GM12878 (cell line): ENCODE measurements around the gene SCNN1B. TPM values are rescaled to one million over a fixed set of nuclear protein-coding genes. Genes with fewer than 3 reads are reported as not detected.

Experiments
- ATAC-seq: fragments of 200-7000 bp; cut with Tn5 transposase; 3 replicates; pipeline ENCODE4 v1.9.1; 2020; ENCODE audit warnings: mild to moderate bottlenecking, moderate library complexity
- BruUV-seq: library from RNA; stranded (reverse); fragments of 400-500 nt; replicated peaks from 2 replicates; lab custom pipeline; 2021; lab: Mats Ljungman, UMichigan
- CTCF ChIA-PET: fragments of 300-600 bp; sonication (Branson Sonifier 250); formaldehyde crosslinking; extraction: SDS; loops from one replicate; lab custom pipeline; 2021; ENCODE audit warnings: inconsistent platforms; lab: Yijun Ruan, JAX
- POLR2A ChIA-PET: fragments of 350-600 bp; formaldehyde crosslinking; extraction: SDS; loops from one replicate; lab custom pipeline; 2021; ENCODE audit warnings: inconsistent platforms; lab: Charles Lee
- RAD21 ChIA-PET: fragments of 300-600 bp; sonication (Branson Sonifier 250); formaldehyde crosslinking; loops from one replicate; lab custom pipeline; 2023; ENCODE audit warnings: antibody characterized with exemption; ENCODE audit not compliant: unreplicated experiment; lab: Charles Lee
- SMC1A ChIA-PET: fragments of 300-600 bp; sonication (Branson Sonifier 250); formaldehyde crosslinking; loops from one replicate; lab custom pipeline; 2023; ENCODE audit not compliant: unreplicated experiment, uncharacterized antibody; lab: Charles Lee
- DNase-seq: peaks from one replicate; pipeline ENCODE4 v3.0.0-alpha.2; 2011; ENCODE audit warnings: low read depth, low spot score
- FAIRE-seq: peaks from 3 replicates; lab custom pipeline; 2011; peaks lifted over from hg19 to GRCh38; lab: Jason Lieb, UNC
- H2AFZ ChIP-seq: 2 replicates; pipeline ENCODE4 v1.6.0; 2011; ENCODE audit warnings: low read depth, low read length, control low read depth; ENCODE audit not compliant: control insufficient read depth
- H3K27ac ChIP-seq: 2 replicates; pipeline ENCODE4 v1.5.1; 2011; ENCODE audit warnings: control low read depth; ENCODE audit not compliant: control insufficient read depth, insufficient read depth
- H3K27me3 ChIP-seq, 2 experiments: replicated peaks in 1 of 2; 2 replicates each; pipeline versions ENCODE4 v1.6.0 to v1.6.1; 2011; ENCODE audit warnings: low read length in 1 of 2; ENCODE audit not compliant: control insufficient read depth in 2 of 2, insufficient read depth in 2 of 2
- H3K36me3 ChIP-seq, 2 experiments: 2 replicates each; pipeline ENCODE4 v1.5.1; 2011; ENCODE audit warnings: low read length in 1 of 2; ENCODE audit not compliant: control insufficient read depth in 2 of 2, insufficient read depth in 2 of 2
- H3K4me1 ChIP-seq: 2 replicates; pipeline ENCODE4 v1.6.1; 2011; ENCODE audit warnings: mild to moderate bottlenecking, low read length, moderate library complexity, mixed read lengths; ENCODE audit not compliant: control insufficient read depth, insufficient read depth
- H3K4me2 ChIP-seq: 2 replicates; pipeline ENCODE4 v1.6.0; 2011; ENCODE audit warnings: control low read depth; ENCODE audit not compliant: control insufficient read depth, insufficient read depth
- H3K4me3 ChIP-seq: fragments of 200-600 bp; sonication (generic); 2 replicates; pipeline ENCODE4 v1.5.1; 2016
- H3K79me2 ChIP-seq: 2 replicates; pipeline ENCODE4 v1.6.0; 2011; ENCODE audit warnings: low read length; ENCODE audit not compliant: control insufficient read depth, insufficient read depth
- H3K9ac ChIP-seq: 2 replicates; pipeline ENCODE4 v1.8.0; 2011; ENCODE audit warnings: low read length, control low read depth, mixed read lengths; ENCODE audit not compliant: control insufficient read depth, insufficient read depth
- H3K9me3 ChIP-seq: replicated peaks from 3 replicates; pipeline ENCODE4 v1.5.1; 2011; ENCODE audit warnings: mild to moderate bottlenecking, low read length; ENCODE audit not compliant: control insufficient read depth, insufficient read depth
- H4K20me1 ChIP-seq: 2 replicates; pipeline ENCODE4 v1.6.0; 2011; ENCODE audit not compliant: control insufficient read depth, insufficient read depth
- HCFC1 ChIP-seq: fragments of 150-350 bp; IDR thresholded peaks from 2 replicates; pipeline ENCODE4 v1.6.1; 2014; ENCODE audit warnings: low read length
- IRF4 ChIP-seq: IDR thresholded peaks from 2 replicates; pipeline ENCODE4 v1.6.1; 2011; ENCODE audit warnings: low read depth, low read length
- MXI1 ChIP-seq: fragments of 150-350 bp; IDR thresholded peaks from 2 replicates; pipeline ENCODE4 v1.6.1; 2011; ENCODE audit warnings: low read depth, mild to moderate bottlenecking, inconsistent platforms, low read length, improper control_type of control experiment
- RB1 ChIP-seq: fragments of 450-650 bp; formaldehyde crosslinking; IDR thresholded peaks from 2 replicates; pipeline ENCODE4 v1.6.1; 2017; ENCODE audit warnings: mild to moderate bottlenecking, borderline replicate concordance
- RBBP5 ChIP-seq: fragments of 200-600 bp; sonication (generic); conservative IDR thresholded peaks from 2 replicates; pipeline ENCODE4 v1.6.1; 2016
- SIN3A ChIP-seq: IDR thresholded peaks from 2 replicates; pipeline ENCODE4 v1.6.1; 2012; ENCODE audit warnings: low read depth, low read length, improper control_type of control experiment
- SMAD5 ChIP-seq: IDR thresholded peaks from 2 replicates; pipeline ENCODE4 v1.6.1; 2016; ENCODE audit warnings: antibody characterized with exemption, low read depth
- SMARCA5 ChIP-seq: fragments of 450-650 bp; IDR thresholded peaks from 2 replicates; pipeline ENCODE4 v1.6.1; 2017; ENCODE audit warnings: mild to moderate bottlenecking
- WGBS: methylation state at CpG from one replicate; pipeline ENCODE4 v1.1.6; 2016; ENCODE audit warnings: low lambda C conversion rate; ENCODE audit not compliant: insufficient replicate concordance, insufficient coverage; ENCODE audit errors: missing lambda C conversion rate; 5-methylcytosine and 5-hydroxymethylcytosine counted together
- in situ Hi-C: fragments of 300-500 bp; cut with MboI; formaldehyde crosslinking; loops from 9 replicates; pipeline ENCODE4 v1.14.3; 2018; ENCODE audit warnings: mixed read lengths
- intact Hi-C: fragments of 100-400 bp; cut with micrococcal nuclease; formaldehyde crosslinking; loops from one replicate; pipeline ENCODE4 v1.14.2; 2022; ENCODE audit not compliant: unreplicated experiment
- polyA plus RNA-seq, 11 experiments: library from polyadenylated mRNA; depleted of rRNA in 4 of 11; unstranded in 6 of 11; stranded (reverse) in 5 of 11; fragments of >200 nt; fragmentation: Nextera tagmentation in 4 of 11; fragmentation: Illumina TruSeq in 1 of 11; extraction: Ambion mirVana in 4 of 11; extraction: Trizol in 1 of 11; gene quantifications; 1 replicate in 1 of 11; 2 replicates in 10 of 11; pipeline versions ENCODE4 v1.2.1 to v1.2.3, GENCODE V29; 2011 to 2016; ENCODE audit warnings: inconsistent platforms in 2 of 11, missing spikeins in 2 of 11, low read depth in 1 of 11
- total RNA-seq, 4 experiments: library from RNA; depleted of rRNA in 3 of 4; stranded (reverse); fragments of >200 nt in 3 of 4; fragmentation: Illumina TruSeq in 1 of 4; extraction: Trizol in 1 of 4; gene quantifications; 2 replicates each; pipeline versions ENCODE4 v1.2.1 to v1.2.3, GENCODE V29; 2013 to 2021
- TF ChIP-seq, protein P1 (sequence below): fragments of 450-650 bp; IDR thresholded peaks from 2 replicates; pipeline ENCODE4 v1.6.1; 2016; ENCODE audit warnings: mild to moderate bottlenecking
- TF ChIP-seq, protein P2 (sequence below): fragments of 450-650 bp; formaldehyde crosslinking; IDR thresholded peaks from 2 replicates; pipeline ENCODE4 v1.5.0; 2022; ENCODE audit warnings: mild to moderate bottlenecking, missing genetic modification characterization
- TF ChIP-seq, protein P3 (sequence below): fragments of 450-650 bp; IDR thresholded peaks from 2 replicates; pipeline ENCODE4 v1.6.1; 2017; ENCODE audit warnings: mild to moderate bottlenecking

SCNN1B gene
- total and polyA plus RNA-seq, 10 of the 15 experiments (the other 5 are each of a cell fraction or from before 2014, with no cell fraction given): 0.28 to 1.5 (median 0.64) TPM

DNA sequence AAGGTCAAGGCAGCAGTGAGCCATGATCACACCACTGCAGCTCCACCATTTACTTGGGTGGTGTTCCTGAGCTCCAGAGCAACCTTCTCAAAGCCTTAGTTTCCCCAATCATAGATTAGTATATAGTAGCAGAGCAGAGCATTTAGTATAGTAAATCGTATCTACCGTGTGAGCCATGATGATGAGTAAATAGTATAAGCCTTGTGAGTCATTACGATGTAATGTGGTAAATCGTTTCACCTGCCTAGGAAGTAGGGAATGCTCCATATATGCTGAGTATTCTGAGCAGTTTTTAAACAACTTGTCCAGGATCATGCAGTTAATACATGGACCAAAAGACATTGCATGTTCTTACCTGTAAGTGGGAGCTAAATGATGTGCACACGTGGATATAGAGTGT lies 66.4 kb downstream of the SCNN1B start:
- H3K4me1 ChIP-seq: peaks cover 5% of the 10 kb centered on the region
- no peak overlapping the region for H2AFZ ChIP-seq
- POLR2A ChIA-PET: interaction anchor here (1.2 kb wide), 1 partner anchor 31 kb away, joined by 3 read pairs; no protein-coding TSS in a partner anchor
- H3K27ac ChIP-seq: no peak overlapping the region
- DNase-seq: no peak
- no peaks in the 10 kb centered on the region for H3K27me3 ChIP-seq
- no peaks in the 10 kb centered on the region for H4K20me1 ChIP-seq
- intact Hi-C loops (no loop called here), in situ Hi-C loops (no loop called here)
- no peak overlapping the region for H3K4me2 ChIP-seq
- no peaks in the 10 kb centered on the region for H3K36me3 ChIP-seq
- SMC1A ChIA-PET: no interaction called here
- RAD21 ChIA-PET: no interaction called here
- no peak for TF ChIP-seq MXI1
- no peak for TF ChIP-seq SMARCA5
- no peak for FAIRE-seq
- 72% methylated on average over 5 of the region's 5 CpGs for WGBS
- no peak overlapping the region for H3K9ac ChIP-seq
- BruUV-seq: no TSS peak
- H3K79me2 ChIP-seq: no peaks in the 10 kb centered on the region
- H3K9me3 ChIP-seq: no peaks in the 10 kb centered on the region; the same call in 2 of the 3 replicates
- CTCF ChIA-PET: interaction anchor here (1.3 kb wide), 1 partner anchor 13 kb away, joined by 3 read pairs; no protein-coding TSS in a partner anchor
- ATAC-seq: no peak
- H3K4me3 ChIP-seq: no peak overlapping the region

DNA sequence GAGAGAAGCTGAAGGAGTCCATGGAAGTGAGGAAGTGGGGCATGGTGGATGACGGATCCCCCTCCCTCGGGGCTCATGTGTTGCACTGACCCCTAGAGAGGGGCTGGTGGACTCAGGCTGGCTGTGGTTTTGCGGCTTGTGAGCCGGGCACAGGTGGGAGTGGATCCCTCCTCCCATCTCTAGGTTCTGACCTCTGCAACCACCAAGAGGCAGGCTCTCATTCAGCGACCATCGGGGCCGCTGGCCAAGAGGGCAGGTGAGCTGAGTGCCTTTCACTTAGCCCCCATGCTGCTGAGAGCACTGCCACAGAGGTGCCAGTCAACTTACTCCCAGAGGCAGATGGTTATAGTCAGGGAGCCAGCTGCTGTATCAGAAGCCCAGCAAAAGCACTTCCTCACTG lies 67.3 kb downstream of the SCNN1B start:
- ChIA-PET CTCF (no interaction called here), SMC1A (interaction anchor here (1.3 kb wide), 1 partner anchor 31 kb away, joined by 5 read pairs; no protein-coding TSS in a partner anchor), POLR2A (interaction anchor here (1.2 kb wide), 1 partner anchor 32 kb away, joined by 3 read pairs; no protein-coding TSS in a partner anchor), RAD21 (no interaction called here)
- Histone ChIP-seq H3K4me3 (no peak overlapping the region), H3K36me3 (no peaks in the 10 kb centered on the region), H3K9me3 (no peaks in the 10 kb centered on the region; the same call in 2 of the 3 replicates), H3K9ac (no peak overlapping the region), H3K4me2 (no peak overlapping the region), H3K79me2 (no peaks in the 10 kb centered on the region), H3K27me3 (no peaks in the 10 kb centered on the region), H3K27ac (no peak overlapping the region), H3K4me1 (peaks cover 5% of the 10 kb centered on the region), H2AFZ (no peak overlapping the region), H4K20me1 (no peaks in the 10 kb centered on the region)
- intact Hi-C loops: no loop called here
- DNase-seq: no peak
- 53% methylated on average over 7 of the region's 7 CpGs for WGBS
- in situ Hi-C loops: no loop called here
- BruUV-seq: no TSS peak
- no peak for ATAC-seq
- no peak for FAIRE-seq
- TF ChIP-seq SIN3A (no peak), RB1 (no peak), HCFC1 (no peak), RBBP5 (no peak), SMAD5 (no peak), IRF4 (no peak)
- TF ChIP-seq, protein P1, sequence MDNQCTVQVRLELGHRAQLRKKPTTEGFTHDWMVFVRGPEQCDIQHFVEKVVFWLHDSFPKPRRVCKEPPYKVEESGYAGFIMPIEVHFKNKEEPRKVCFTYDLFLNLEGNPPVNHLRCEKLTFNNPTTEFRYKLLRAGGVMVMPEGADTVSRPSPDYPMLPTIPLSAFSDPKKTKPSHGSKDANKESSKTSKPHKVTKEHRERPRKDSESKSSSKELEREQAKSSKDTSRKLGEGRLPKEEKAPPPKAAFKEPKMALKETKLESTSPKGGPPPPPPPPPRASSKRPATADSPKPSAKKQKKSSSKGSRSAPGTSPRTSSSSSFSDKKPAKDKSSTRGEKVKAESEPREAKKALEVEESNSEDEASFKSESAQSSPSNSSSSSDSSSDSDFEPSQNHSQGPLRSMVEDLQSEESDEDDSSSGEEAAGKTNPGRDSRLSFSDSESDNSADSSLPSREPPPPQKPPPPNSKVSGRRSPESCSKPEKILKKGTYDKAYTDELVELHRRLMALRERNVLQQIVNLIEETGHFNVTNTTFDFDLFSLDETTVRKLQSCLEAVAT: no peak
- TF ChIP-seq, protein P2, sequence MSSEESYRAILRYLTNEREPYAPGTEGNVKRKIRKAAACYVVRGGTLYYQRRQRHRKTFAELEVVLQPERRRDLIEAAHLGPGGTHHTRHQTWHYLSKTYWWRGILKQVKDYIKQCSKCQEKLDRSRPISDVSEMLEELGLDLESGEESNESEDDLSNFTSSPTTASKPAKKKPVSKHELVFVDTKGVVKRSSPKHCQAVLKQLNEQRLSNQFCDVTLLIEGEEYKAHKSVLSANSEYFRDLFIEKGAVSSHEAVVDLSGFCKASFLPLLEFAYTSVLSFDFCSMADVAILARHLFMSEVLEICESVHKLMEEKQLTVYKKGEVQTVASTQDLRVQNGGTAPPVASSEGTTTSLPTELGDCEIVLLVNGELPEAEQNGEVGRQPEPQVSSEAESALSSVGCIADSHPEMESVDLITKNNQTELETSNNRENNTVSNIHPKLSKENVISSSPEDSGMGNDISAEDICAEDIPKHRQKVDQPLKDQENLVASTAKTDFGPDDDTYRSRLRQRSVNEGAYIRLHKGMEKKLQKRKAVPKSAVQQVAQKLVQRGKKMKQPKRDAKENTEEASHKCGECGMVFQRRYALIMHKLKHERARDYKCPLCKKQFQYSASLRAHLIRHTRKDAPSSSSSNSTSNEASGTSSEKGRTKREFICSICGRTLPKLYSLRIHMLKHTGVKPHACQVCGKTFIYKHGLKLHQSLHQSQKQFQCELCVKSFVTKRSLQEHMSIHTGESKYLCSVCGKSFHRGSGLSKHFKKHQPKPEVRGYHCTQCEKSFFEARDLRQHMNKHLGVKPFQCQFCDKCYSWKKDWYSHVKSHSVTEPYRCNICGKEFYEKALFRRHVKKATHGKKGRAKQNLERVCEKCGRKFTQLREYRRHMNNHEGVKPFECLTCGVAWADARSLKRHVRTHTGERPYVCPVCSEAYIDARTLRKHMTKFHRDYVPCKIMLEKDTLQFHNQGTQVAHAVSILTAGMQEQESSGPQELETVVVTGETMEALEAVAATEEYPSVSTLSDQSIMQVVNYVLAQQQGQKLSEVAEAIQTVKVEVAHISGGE (CRISPR knock-in tag): no peak
- TF ChIP-seq, protein P3, sequence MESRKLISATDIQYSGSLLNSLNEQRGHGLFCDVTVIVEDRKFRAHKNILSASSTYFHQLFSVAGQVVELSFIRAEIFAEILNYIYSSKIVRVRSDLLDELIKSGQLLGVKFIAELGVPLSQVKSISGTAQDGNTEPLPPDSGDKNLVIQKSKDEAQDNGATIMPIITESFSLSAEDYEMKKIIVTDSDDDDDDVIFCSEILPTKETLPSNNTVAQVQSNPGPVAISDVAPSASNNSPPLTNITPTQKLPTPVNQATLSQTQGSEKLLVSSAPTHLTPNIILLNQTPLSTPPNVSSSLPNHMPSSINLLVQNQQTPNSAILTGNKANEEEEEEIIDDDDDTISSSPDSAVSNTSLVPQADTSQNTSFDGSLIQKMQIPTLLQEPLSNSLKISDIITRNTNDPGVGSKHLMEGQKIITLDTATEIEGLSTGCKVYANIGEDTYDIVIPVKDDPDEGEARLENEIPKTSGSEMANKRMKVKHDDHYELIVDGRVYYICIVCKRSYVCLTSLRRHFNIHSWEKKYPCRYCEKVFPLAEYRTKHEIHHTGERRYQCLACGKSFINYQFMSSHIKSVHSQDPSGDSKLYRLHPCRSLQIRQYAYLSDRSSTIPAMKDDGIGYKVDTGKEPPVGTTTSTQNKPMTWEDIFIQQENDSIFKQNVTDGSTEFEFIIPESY: no peak
